Gastrocnemius medialis (tissue), 4 donors: ENCODE results near the gene C1orf210. TPM values are rescaled to one million over a fixed set of nuclear protein-coding genes. Genes with fewer than 3 reads are reported as not detected.

Experiments used
- ATAC-seq, 2 donors: fragments of 150-250 bp; one replicate each; pipeline ENCODE4 v1.9.1; 2016
- DNase-seq, 2 donors: peaks; one replicate each; pipeline ENCODE4 v3.0.0-alpha.2; 2019
- H3K27ac ChIP-seq, 4 donors: fragments of 200-600 bp; sonication (generic); 1 replicate in 1 of 4; 2 replicates in 3 of 4; pipeline ENCODE4 v1.5.1; 2016 to 2018; ENCODE audit warnings: mild to moderate bottlenecking in 2 of 4, moderate library complexity in 1 of 4
- H3K27me3 ChIP-seq, 3 donors: fragments of 200-600 bp; sonication (generic) in 2 of 3; 1 replicate in 1 of 3; 2 replicates in 2 of 3; pipeline versions ENCODE4 v1.5.1 to v1.6.0; 2016 to 2019; ENCODE audit warnings: mild to moderate bottlenecking in 1 of 3, moderate library complexity in 1 of 3
- H3K36me3 ChIP-seq, 2 donors: fragments of 200-600 bp; sonication (generic) in 1 of 2; one replicate each; pipeline ENCODE4 v1.5.1; 2017 to 2018
- H3K4me1 ChIP-seq, 2 donors: fragments of 200-600 bp; sonication (generic) in 1 of 2; one replicate each; pipeline ENCODE4 v1.5.1; 2016 to 2017; ENCODE audit warnings: mild to moderate bottlenecking in 2 of 2
- H3K4me3 ChIP-seq, 4 donors: fragments of 200-600 bp; sonication (generic) in 3 of 4; 1 replicate in 1 of 4; 2 replicates in 3 of 4; pipeline ENCODE4 v1.5.1; 2016 to 2019; ENCODE audit warnings: mild to moderate bottlenecking in 2 of 4
- H3K9me3 ChIP-seq, 3 donors: fragments of 200-600 bp; sonication (generic) in 2 of 3; 1 replicate in 1 of 3; 2 replicates in 2 of 3; pipeline ENCODE4 v1.5.1; 2016 to 2019
- CTCF ChIP-seq, 5 experiments: fragments of 450-650 bp in 3 of 5; fragments of 200-600 bp in 2 of 5; sonication (generic) in 2 of 5; IDR thresholded peaks in 4 of 5; conservative IDR thresholded peaks in 1 of 5; 1 replicate in 4 of 5; 2 replicates in 1 of 5; pipeline ENCODE4 v1.5.1; 2016 to 2019; ENCODE audit warnings: antibody characterized with exemption in 5 of 5, mild to moderate bottlenecking in 3 of 5, moderate library complexity in 3 of 5
- POLR2A ChIP-seq, 2 donors: fragments of 450-650 bp; IDR thresholded peaks; one replicate each; pipeline ENCODE4 v1.6.1; 2017; ENCODE audit warnings: antibody characterized with exemption in 2 of 2, mild to moderate bottlenecking in 2 of 2, moderate library complexity in 2 of 2
- in situ Hi-C, 4 donors: fragments of 200-750 bp; cut with MboI; loops; one replicate each; pipeline versions ENCODE4 v1.15.0 to v1.8.0; 2017; ENCODE audit warnings: low sequenced_read_pairs in 4 of 4
- intact Hi-C: fragments of 100-400 bp; cut with DNase I; formaldehyde crosslinking; loops from one replicate; pipeline ENCODE4 v1.15.1; 2023; ENCODE audit warnings: low total_unique reads
- total RNA-seq, 4 donors: library from RNA; depleted of rRNA; stranded (reverse); fragments of >200 nt; gene quantifications; one replicate each; pipeline versions ENCODE4 v1.1.0 to v1.2.3, GENCODE V29; 2016

C1orf210 gene
- total RNA-seq, 4 donors from 2014 or later: 0.27 TPM; not detected in 3

GRCh38 chr1:43298055-43298454, 12.7 kb upstream of the C1orf210 start:
- intact Hi-C loops: loop anchor here (5.0 kb wide), 1 partner anchor 59 kb away; the partner anchor contains the start of gene CDC20
- ATAC-seq (no peak), DNase-seq (no peak)
- TF ChIP-seq CTCF (IDR thresholded peaks at IDR 0.05 in 4 of 5, conservative IDR thresholded peaks at IDR 0.05 in 1 of 5): no peak
- no peak for TF ChIP-seq POLR2A (IDR thresholded peaks at IDR 0.05)
- Histone ChIP-seq H3K4me3 (no peak overlapping the region), H3K36me3 (no peaks in the 10 kb centered on the region), H3K9me3 (no peaks in the 10 kb centered on the region), H3K27me3 (no peaks in the 10 kb centered on the region), H3K27ac (peak overlapping the region in 2 of 4 donors; percentile 0 to 76), H3K4me1 (peaks cover 19 to 32% of the 10 kb centered on the region in 2 donors)
- in situ Hi-C loops: no loop called here

GRCh38 chr1:43296207-43296606, 10.8 kb upstream of the C1orf210 start:
- no peak for DNase-seq
- Histone ChIP-seq H3K36me3 (no peaks in the 10 kb centered on the region), H3K27me3 (no peaks in the 10 kb centered on the region), H3K27ac (peak overlapping the region; percentile 76 to 84 (median 82)), H3K4me1 (peaks cover 19 to 33% of the 10 kb centered on the region in 2 donors), H3K9me3 (no peaks in the 10 kb centered on the region), H3K4me3 (no peak overlapping the region)
- intact Hi-C loops: loop anchor here (5.0 kb wide), 1 partner anchor 61 kb away; the partner anchor contains the start of gene CDC20
- in situ Hi-C loops: no loop called here
- TF ChIP-seq CTCF (IDR thresholded peaks at IDR 0.05 in 4 of 5, conservative IDR thresholded peaks at IDR 0.05 in 1 of 5) (no peak), POLR2A (IDR thresholded peaks at IDR 0.05) (no peak)
- ATAC-seq: no peak

- Histone ChIP-seq H3K36me3 (no peaks in the 10 kb centered on the region), H3K27me3 (no peaks in the 10 kb centered on the region), H3K4me3 (no peak overlapping the region), H3K9me3 (no peaks in the 10 kb centered on the region), H3K4me1 (peaks cover 19 to 33% of the 10 kb centered on the region in 2 donors), H3K27ac (peak overlapping the region; percentile 76 to 84 (median 82))
- in situ Hi-C loops: no loop called here
- DNase-seq (no peak), ATAC-seq (no peak)
- TF ChIP-seq CTCF (IDR thresholded peaks at IDR 0.05 in 4 of 5, conservative IDR thresholded peaks at IDR 0.05 in 1 of 5) (no peak), POLR2A (IDR thresholded peaks at IDR 0.05) (no peak)
- intact Hi-C loops: loop anchor here (5.0 kb wide), 1 partner anchor 63 kb away; the partner anchor contains the start of gene CDC20
These were observed 9.4 kb upstream of the C1orf210 start for GRCh38 chr1:43294761-43295160.

- Histone ChIP-seq H3K36me3 (no peaks in the 10 kb centered on the region), H3K4me3 (no peak overlapping the region), H3K27ac (peak overlapping the region; percentile 76 to 84 (median 82)), H3K4me1 (peaks cover 19 to 33% of the 10 kb centered on the region in 2 donors), H3K27me3 (no peaks in the 10 kb centered on the region), H3K9me3 (no peaks in the 10 kb centered on the region)
- peak; percentile 83 for ATAC-seq
- intact Hi-C loops: no loop called here
- TF ChIP-seq CTCF (IDR thresholded peaks at IDR 0.05 in 4 of 5, conservative IDR thresholded peaks at IDR 0.05 in 1 of 5): no peak
- TF ChIP-seq POLR2A (IDR thresholded peaks at IDR 0.05): peak; percentile 7 to 33
- DNase-seq: no peak
- in situ Hi-C loops: no loop called here
These were observed 8.7 kb upstream of the C1orf210 start for GRCh38 chr1:43293896-43294760.
